Gastrocnemius medialis (tissue), 4 donors: Measurements from ENCODE around the gene GOSR1.
"Not testable (repeated sequence)": the region's sequence is repeated elsewhere in the genome, so short reads cannot be mapped to it uniquely, and the experiment has no call there.

ENCODE experiments used
- POLR2A ChIP-seq, 2 donors: fragments of 450-650 bp; IDR thresholded peaks; one replicate each; pipeline ENCODE4 v1.6.1; 2017; ENCODE audit warnings: antibody characterized with exemption in 2 of 2, mild to moderate bottlenecking in 2 of 2, moderate library complexity in 2 of 2
- TF ChIP-seq, protein P1 (sequence below), 5 experiments: fragments of 450-650 bp in 3 of 5; fragments of 200-600 bp in 2 of 5; sonication (generic) in 2 of 5; IDR thresholded peaks in 4 of 5; conservative IDR thresholded peaks in 1 of 5; 1 replicate in 4 of 5; 2 replicates in 1 of 5; pipeline ENCODE4 v1.5.1; 2016 to 2019; ENCODE audit warnings: antibody characterized with exemption in 5 of 5, mild to moderate bottlenecking in 3 of 5, moderate library complexity in 3 of 5

DNA sequence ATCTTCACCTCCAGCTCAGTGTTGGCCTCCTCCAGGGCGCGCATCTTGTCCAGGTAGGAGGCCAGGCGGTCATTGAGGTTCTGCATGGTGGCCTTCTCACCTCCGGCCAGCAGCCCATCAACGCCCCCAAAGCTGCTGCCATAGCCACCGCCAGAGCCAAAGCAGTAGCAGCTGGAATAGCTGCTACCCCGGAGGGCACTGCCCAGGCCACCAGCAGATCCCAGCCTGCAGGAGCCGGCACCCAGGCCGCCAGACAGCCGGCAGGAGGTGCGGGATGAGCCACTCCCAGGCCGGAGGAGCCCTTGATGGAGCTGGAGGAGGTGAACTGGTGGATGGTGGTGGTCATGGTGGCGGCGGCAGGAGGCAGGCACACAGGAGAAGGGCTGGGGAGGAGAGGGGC lies 94.2 kb downstream of the GOSR1 start:
- TF ChIP-seq, protein P1, sequence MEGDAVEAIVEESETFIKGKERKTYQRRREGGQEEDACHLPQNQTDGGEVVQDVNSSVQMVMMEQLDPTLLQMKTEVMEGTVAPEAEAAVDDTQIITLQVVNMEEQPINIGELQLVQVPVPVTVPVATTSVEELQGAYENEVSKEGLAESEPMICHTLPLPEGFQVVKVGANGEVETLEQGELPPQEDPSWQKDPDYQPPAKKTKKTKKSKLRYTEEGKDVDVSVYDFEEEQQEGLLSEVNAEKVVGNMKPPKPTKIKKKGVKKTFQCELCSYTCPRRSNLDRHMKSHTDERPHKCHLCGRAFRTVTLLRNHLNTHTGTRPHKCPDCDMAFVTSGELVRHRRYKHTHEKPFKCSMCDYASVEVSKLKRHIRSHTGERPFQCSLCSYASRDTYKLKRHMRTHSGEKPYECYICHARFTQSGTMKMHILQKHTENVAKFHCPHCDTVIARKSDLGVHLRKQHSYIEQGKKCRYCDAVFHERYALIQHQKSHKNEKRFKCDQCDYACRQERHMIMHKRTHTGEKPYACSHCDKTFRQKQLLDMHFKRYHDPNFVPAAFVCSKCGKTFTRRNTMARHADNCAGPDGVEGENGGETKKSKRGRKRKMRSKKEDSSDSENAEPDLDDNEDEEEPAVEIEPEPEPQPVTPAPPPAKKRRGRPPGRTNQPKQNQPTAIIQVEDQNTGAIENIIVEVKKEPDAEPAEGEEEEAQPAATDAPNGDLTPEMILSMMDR (IDR thresholded peaks at IDR 0.05 in 4 of 5, conservative IDR thresholded peaks at IDR 0.05 in 1 of 5): not testable (repeated sequence)
- TF ChIP-seq POLR2A (IDR thresholded peaks at IDR 0.05): not testable (repeated sequence)
